GM10248 (cell line): ENCODE results near the gene GSK3A.

ENCODE experiments used
- CTCF ChIA-PET: fragments of 300-600 bp; sonication (Branson Sonifier 250); formaldehyde crosslinking; extraction: SDS; loops from one replicate; lab custom pipeline; 2021; ENCODE audit warnings: antibody characterized with exemption; lab: Yijun Ruan, JAX
- POLR2A ChIA-PET: fragments of 350-650 bp; sonication (Branson Sonifier 250); formaldehyde crosslinking; extraction: SDS; loops from one replicate; lab custom pipeline; 2020; ENCODE audit warnings: antibody characterized with exemption; lab: Yijun Ruan, JAX
- DNase-seq: peaks from one replicate; pipeline ENCODE4 v3.0.0; 2012; ENCODE audit errors: extremely low spot score
- CTCF ChIP-seq: IDR thresholded peaks from 2 replicates; pipeline ENCODE4 v1.5.1; 2012; ENCODE audit warnings: mild to moderate bottlenecking, low read depth; ENCODE audit errors: extremely low read depth, missing control alignments, control extremely low read depth

The GSK3A gene

GRCh38 chr19:42285988-42286348 is 43.6 kb upstream of the GSK3A start:
- ChIA-PET POLR2A (no interaction called here), CTCF (interaction anchor here (1.3 to 4.7 kb wide), 2 partner anchors 11 to 178 kb away, joined by 7 to 20 read pairs; no protein-coding TSS in a partner anchor)
- no peak for DNase-seq
- TF ChIP-seq CTCF = no peak

GRCh38 chr19:42285541-42285941 is 43.1 kb upstream of the GSK3A start:
- ChIA-PET CTCF (interaction anchor here (0.8 to 4.7 kb wide), 4 partner anchors 12 to 177 kb away, joined by 3 to 20 read pairs (median 6); partner anchors contain the start of gene GSK3A), POLR2A (no interaction called here)
- TF ChIP-seq CTCF = no peak
- DNase-seq = no peak

GRCh38 chr19:42284591-42285341 is 42.4 kb upstream of the GSK3A start:
- TF ChIP-seq CTCF = no peak
- DNase-seq = no peak
- ChIA-PET POLR2A (no interaction called here), CTCF (interaction anchor here (0.7 to 4.7 kb wide), 5 partner anchors 12 to 176 kb away, joined by 3 to 20 read pairs (median 5); partner anchors contain the start of gene GSK3A)

GRCh38 chr19:42284066-42284501 is 41.7 kb upstream of the GSK3A start:
- peak; percentile 93 for DNase-seq
- ChIA-PET CTCF (interaction anchor here (0.7 to 1.2 kb wide), 2 partner anchors 12 to 44 kb away, joined by 3 to 5 read pairs; no protein-coding TSS in a partner anchor), POLR2A (interaction anchor here (0.6 kb wide), 1 partner anchor 180 kb away, joined by 3 read pairs; no protein-coding TSS in a partner anchor)
- no peak for TF ChIP-seq CTCF

- peak; percentile 95 for DNase-seq
Measured at GRCh38 chr19:42283188-42284065, 41.0 kb upstream of the GSK3A start.

More at GRCh38 chr19:42283188-42284065, 41.0 kb upstream of the GSK3A start:
- no peak for TF ChIP-seq CTCF
- ChIA-PET POLR2A (interaction anchor here (0.5 to 0.6 kb wide), 2 partner anchors 35 to 181 kb away, joined by 3 to 8 read pairs; no protein-coding TSS in a partner anchor), CTCF (interaction anchor here (2.5 to 8.0 kb wide), 2 partner anchors 12 to 38 kb away, joined by 11 to 87 read pairs; partner anchors contain the start of gene GSK3A)
